ENCODE results near the gene HSPA6. TPM values are rescaled to one million over a fixed set of nuclear protein-coding genes. Genes with fewer than 3 reads are reported as not detected.

HSPA6 gene
- total RNA-seq, 1 donor from 2014 or later, result 0.68 TPM

GRCh38 chr1:161491472-161491871 is 32.9 kb upstream of the HSPA6 start:
- no peaks in the 10 kb centered on the region for H3K36me3 ChIP-seq (ENCODE audit: insufficient read depth, low read length)
- H4K20me1 ChIP-seq (ENCODE audit: insufficient read depth, low read length), result no peaks in the 10 kb centered on the region
- H2AFZ ChIP-seq (ENCODE audit: low read depth, low read length), result no peak overlapping the region
- no peak overlapping the region for H3K9ac ChIP-seq (ENCODE audit: low read length)
- Mint-ChIP-seq H3K9me3 (ENCODE audit: unreplicated experiment) (no peaks in the 10 kb centered on the region), H3K27me3 (ENCODE audit: low read depth, unreplicated experiment) (peaks cover 16% of the 10 kb centered on the region), H3K4me3 (ENCODE audit: unreplicated experiment) (no peak overlapping the region), H3K27ac (ENCODE audit: unreplicated experiment) (no peak overlapping the region), H3K4me1 (ENCODE audit: low read depth, unreplicated experiment) (no peaks in the 10 kb centered on the region), H3K36me3 (ENCODE audit: low read depth, unreplicated experiment) (peaks cover 2% of the 10 kb centered on the region)
- FAIRE-seq (no peak), DNase-seq (ENCODE audit: low read depth) (no peak)
- no peak overlapping the region for H3K27ac ChIP-seq (ENCODE audit: low read depth, low read length)
- no peaks in the 10 kb centered on the region for H3K9me3 ChIP-seq (ENCODE audit: insufficient read depth, low read depth, low read length)
- no peaks in the 10 kb centered on the region for H3K79me2 ChIP-seq (ENCODE audit: insufficient read depth, low read length)
- peaks cover 22% of the 10 kb centered on the region for H3K27me3 ChIP-seq (ENCODE audit: insufficient read depth, low read length)
- no peak overlapping the region for H3K4me2 ChIP-seq (ENCODE audit: low read length)
- H3K4me3 ChIP-seq (ENCODE audit: insufficient read depth, low read depth, low read length), result no peak overlapping the region
- H3K4me1 ChIP-seq (ENCODE audit: insufficient read depth, low read length), result no peaks in the 10 kb centered on the region
- TF ChIP-seq CTCF (IDR thresholded peaks at IDR 0.05; ENCODE audit: insufficient read depth, low read depth, low read length), result no peak
- TF ChIP-seq EZH2 (IDR thresholded peaks at IDR 0.05; ENCODE audit: insufficient read depth, low read length), result no peak

GRCh38 chr1:161492827-161493226 is 31.5 kb upstream of the HSPA6 start:
- Mint-ChIP-seq H3K9me3 (ENCODE audit: unreplicated experiment) (no peaks in the 10 kb centered on the region), H3K4me3 (ENCODE audit: unreplicated experiment) (no peak overlapping the region), H3K4me1 (ENCODE audit: low read depth, unreplicated experiment) (no peaks in the 10 kb centered on the region), H3K36me3 (ENCODE audit: low read depth, unreplicated experiment) (peaks cover 2% of the 10 kb centered on the region), H3K27me3 (ENCODE audit: low read depth, unreplicated experiment) (peaks cover 16% of the 10 kb centered on the region), H3K27ac (ENCODE audit: unreplicated experiment) (no peak overlapping the region)
- Histone ChIP-seq H3K36me3 (ENCODE audit: insufficient read depth, low read length) (no peaks in the 10 kb centered on the region), H3K4me1 (ENCODE audit: insufficient read depth, low read length) (no peaks in the 10 kb centered on the region), H3K4me2 (ENCODE audit: low read length) (no peak overlapping the region), H4K20me1 (ENCODE audit: insufficient read depth, low read length) (no peaks in the 10 kb centered on the region), H3K9me3 (ENCODE audit: insufficient read depth, low read depth, low read length) (no peaks in the 10 kb centered on the region), H2AFZ (ENCODE audit: low read depth, low read length) (no peak overlapping the region), H3K27ac (ENCODE audit: low read depth, low read length) (no peak overlapping the region), H3K9ac (ENCODE audit: low read length) (no peak overlapping the region), H3K27me3 (ENCODE audit: insufficient read depth, low read length) (peaks cover 22% of the 10 kb centered on the region), H3K79me2 (ENCODE audit: insufficient read depth, low read length) (no peaks in the 10 kb centered on the region), H3K4me3 (ENCODE audit: insufficient read depth, low read depth, low read length) (no peak overlapping the region)
- FAIRE-seq, result no peak
- no peak for DNase-seq (ENCODE audit: low read depth)
- no peak for TF ChIP-seq CTCF (IDR thresholded peaks at IDR 0.05; ENCODE audit: insufficient read depth, low read depth, low read length)
- TF ChIP-seq EZH2 (IDR thresholded peaks at IDR 0.05; ENCODE audit: insufficient read depth, low read length), result no peak

GRCh38 chr1:161494091-161494735 is 30.1 kb upstream of the HSPA6 start:
- Mint-ChIP-seq H3K27ac (ENCODE audit: unreplicated experiment) (no peak overlapping the region), H3K27me3 (ENCODE audit: low read depth, unreplicated experiment) (peaks cover 12% of the 10 kb centered on the region), H3K4me1 (ENCODE audit: low read depth, unreplicated experiment) (no peaks in the 10 kb centered on the region), H3K9me3 (ENCODE audit: unreplicated experiment) (no peaks in the 10 kb centered on the region), H3K4me3 (ENCODE audit: unreplicated experiment) (no peak overlapping the region), H3K36me3 (ENCODE audit: low read depth, unreplicated experiment) (peaks cover 2% of the 10 kb centered on the region)
- Histone ChIP-seq H4K20me1 (ENCODE audit: insufficient read depth, low read length) (no peaks in the 10 kb centered on the region), H3K9me3 (ENCODE audit: insufficient read depth, low read depth, low read length) (no peaks in the 10 kb centered on the region), H3K27me3 (ENCODE audit: insufficient read depth, low read length) (peaks cover 26% of the 10 kb centered on the region), H3K9ac (ENCODE audit: low read length) (no peak overlapping the region), H3K79me2 (ENCODE audit: insufficient read depth, low read length) (no peaks in the 10 kb centered on the region), H3K4me1 (ENCODE audit: insufficient read depth, low read length) (no peaks in the 10 kb centered on the region), H2AFZ (ENCODE audit: low read depth, low read length) (no peak overlapping the region), H3K36me3 (ENCODE audit: insufficient read depth, low read length) (no peaks in the 10 kb centered on the region), H3K4me2 (ENCODE audit: low read length) (no peak overlapping the region), H3K27ac (ENCODE audit: low read depth, low read length) (no peak overlapping the region), H3K4me3 (ENCODE audit: insufficient read depth, low read depth, low read length) (no peak overlapping the region)
- no peak for DNase-seq (ENCODE audit: low read depth)
- no peak for FAIRE-seq
- TF ChIP-seq CTCF (IDR thresholded peaks at IDR 0.05; ENCODE audit: insufficient read depth, low read depth, low read length), result no peak

Data from astrocyte (in vitro differentiated cells and primary cell).